Esophagus muscularis mucosa (tissue), 4 donors: ENCODE results near the gene TOR4A. TPM values are rescaled to one million over a fixed set of nuclear protein-coding genes. Genes with fewer than 3 reads are reported as not detected.
A peak's percentile ranks its signal among the peaks of the same experiment; 100 is the strongest.

Experiments
- DNase-seq: peaks from one replicate; pipeline ENCODE4 v3.0.0-alpha.2; 2017; ENCODE audit errors: extremely low spot score
- H3K27ac ChIP-seq, 4 donors: fragments of 200-600 bp; sonication (generic); replicated peaks in 1 of 4; 1 replicate in 3 of 4; 2 replicates in 1 of 4; pipeline ENCODE4 v1.5.1; 2016 to 2019; ENCODE audit warnings: mild to moderate bottlenecking in 1 of 4
- H3K27me3 ChIP-seq, 4 donors: fragments of 200-600 bp; sonication (generic); one replicate each; pipeline versions ENCODE4 v1.5.1 to v1.6.0; 2016 to 2019
- H3K36me3 ChIP-seq, 4 donors: fragments of 200-600 bp; sonication (generic); one replicate each; pipeline ENCODE4 v1.5.1; 2016 to 2019
- H3K4me1 ChIP-seq, 4 donors: fragments of 200-600 bp; sonication (generic); one replicate each; pipeline ENCODE4 v1.5.1; 2016 to 2019
- H3K4me3 ChIP-seq, 4 donors: fragments of 200-600 bp; sonication (generic); 1 replicate in 2 of 4; 2 replicates in 2 of 4; pipeline ENCODE4 v1.5.1; 2016 to 2019; ENCODE audit warnings: mild to moderate bottlenecking in 4 of 4, moderate library complexity in 1 of 4
- H3K9me3 ChIP-seq, 4 donors: fragments of 200-600 bp; sonication (generic); 1 replicate in 3 of 4; 2 replicates in 1 of 4; pipeline ENCODE4 v1.5.1; 2016 to 2019
- EP300 ChIP-seq: sonication (generic); formaldehyde crosslinking; IDR thresholded peaks from one replicate; pipeline ENCODE4 v1.6.1; 2017; ENCODE audit warnings: antibody characterized with exemption
- POLR2A ChIP-seq: fragments of 450-650 bp; IDR thresholded peaks from one replicate; pipeline ENCODE4 v1.6.1; 2017; ENCODE audit warnings: antibody characterized with exemption, moderate library complexity, mild to moderate bottlenecking, low read depth
- POLR2AphosphoS5 ChIP-seq, 2 donors: sonication (generic); formaldehyde crosslinking; IDR thresholded peaks; one replicate each; pipeline ENCODE4 v1.6.1; 2017; ENCODE audit warnings: antibody characterized with exemption in 2 of 2
- WGBS: methylation state at CpG from one replicate; pipeline ENCODE4 v1.1.5; 2018; 5-methylcytosine and 5-hydroxymethylcytosine counted together
- intact Hi-C: fragments of 100-400 bp; cut with DNase I; formaldehyde crosslinking; loops from one replicate; pipeline ENCODE4 v1.15.1; 2023
- total RNA-seq, 4 donors: library from RNA; depleted of rRNA; stranded (reverse); fragments of >200 nt; gene quantifications; one replicate each; pipeline versions ENCODE4 v1.1.0 to v1.2.1, GENCODE V29; 2016
- TF ChIP-seq, protein P1 (sequence below), 3 experiments: fragments of 200-600 bp in 2 of 3; fragments of 450-650 bp in 1 of 3; sonication (generic) in 2 of 3; IDR thresholded peaks; one replicate each; pipeline ENCODE4 v1.5.1; 2017 to 2019; ENCODE audit warnings: antibody characterized with exemption in 3 of 3, mild to moderate bottlenecking in 2 of 3, moderate library complexity in 1 of 3

TOR4A gene
- total RNA-seq, 4 donors from 2014 or later: 5.0 to 9.2 (median 7.3) TPM

DNA sequence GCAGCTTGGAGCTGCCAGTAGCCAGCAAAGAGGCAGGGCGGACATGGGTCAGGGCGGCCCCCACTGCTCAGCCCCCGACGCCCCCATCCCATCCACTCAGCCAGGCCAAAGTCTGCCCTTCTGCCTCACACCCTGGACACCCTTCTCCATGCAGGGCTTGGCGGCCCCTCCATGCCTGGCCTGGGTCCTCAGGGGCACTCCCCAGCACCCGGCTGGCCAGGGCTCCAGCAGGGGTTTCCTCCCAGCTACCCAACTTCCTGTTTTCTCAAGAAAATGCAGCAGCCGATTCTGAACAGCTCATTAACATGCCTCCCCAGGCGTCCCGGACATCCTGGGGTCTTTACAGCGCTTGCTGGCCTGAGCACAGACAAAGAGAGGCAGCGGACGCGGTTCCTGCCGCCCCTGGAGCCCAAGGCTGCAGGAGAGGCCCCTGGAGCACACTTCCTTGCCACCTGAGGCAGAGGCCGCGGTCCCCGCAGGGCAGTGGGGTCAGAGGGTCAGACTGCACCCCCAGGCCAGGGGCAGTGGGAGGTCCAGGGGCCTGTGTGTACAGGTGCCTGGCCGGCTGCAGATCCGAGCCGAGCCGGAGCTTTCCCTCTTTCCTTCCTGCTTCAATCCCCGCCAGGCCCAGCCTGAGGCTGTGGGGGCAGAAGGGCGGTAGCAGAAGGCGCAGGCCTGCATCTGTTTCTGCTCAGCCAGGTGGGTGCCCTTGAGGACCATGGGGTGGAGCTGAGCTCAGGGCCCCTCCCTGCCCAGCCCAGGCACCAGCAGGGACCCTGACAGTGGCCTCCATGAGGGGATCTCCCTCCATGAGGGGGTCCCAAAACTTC lies 43.2 kb downstream of the TOR4A start:
- no peak overlapping the region for H3K4me3 ChIP-seq
- no peak for DNase-seq
- TF ChIP-seq POLR2A: no peak
- TF ChIP-seq EP300: no peak
- TF ChIP-seq, protein P1, sequence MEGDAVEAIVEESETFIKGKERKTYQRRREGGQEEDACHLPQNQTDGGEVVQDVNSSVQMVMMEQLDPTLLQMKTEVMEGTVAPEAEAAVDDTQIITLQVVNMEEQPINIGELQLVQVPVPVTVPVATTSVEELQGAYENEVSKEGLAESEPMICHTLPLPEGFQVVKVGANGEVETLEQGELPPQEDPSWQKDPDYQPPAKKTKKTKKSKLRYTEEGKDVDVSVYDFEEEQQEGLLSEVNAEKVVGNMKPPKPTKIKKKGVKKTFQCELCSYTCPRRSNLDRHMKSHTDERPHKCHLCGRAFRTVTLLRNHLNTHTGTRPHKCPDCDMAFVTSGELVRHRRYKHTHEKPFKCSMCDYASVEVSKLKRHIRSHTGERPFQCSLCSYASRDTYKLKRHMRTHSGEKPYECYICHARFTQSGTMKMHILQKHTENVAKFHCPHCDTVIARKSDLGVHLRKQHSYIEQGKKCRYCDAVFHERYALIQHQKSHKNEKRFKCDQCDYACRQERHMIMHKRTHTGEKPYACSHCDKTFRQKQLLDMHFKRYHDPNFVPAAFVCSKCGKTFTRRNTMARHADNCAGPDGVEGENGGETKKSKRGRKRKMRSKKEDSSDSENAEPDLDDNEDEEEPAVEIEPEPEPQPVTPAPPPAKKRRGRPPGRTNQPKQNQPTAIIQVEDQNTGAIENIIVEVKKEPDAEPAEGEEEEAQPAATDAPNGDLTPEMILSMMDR (IDR thresholded peaks at IDR 0.05): no peak
- no peak for TF ChIP-seq POLR2AphosphoS5 (IDR thresholded peaks at IDR 0.05)
- H3K27me3 ChIP-seq: peaks cover 8 to 23% (median 15%) of the 10 kb centered on the region in 4 donors
- H3K27ac ChIP-seq: peak overlapping the region in 1 of 4 donors; percentile 18
- 60% methylated on average over 11 of the region's 24 CpGs for WGBS
- H3K36me3 ChIP-seq: peaks cover 0 to 6% (median 0%) of the 10 kb centered on the region in 4 donors
- no peaks in the 10 kb centered on the region for H3K9me3 ChIP-seq
- intact Hi-C loops: no loop called here
- peaks cover 31 to 51% (median 45%) of the 10 kb centered on the region in 4 donors for H3K4me1 ChIP-seq

GRCh38 chr9:137321726-137322361 lies 44.3 kb downstream of the TOR4A start:
- WGBS: 95% methylated on average over 10 of the region's 22 CpGs
- no peak for DNase-seq
- Histone ChIP-seq H3K4me1 (peaks cover 20 to 40% (median 34%) of the 10 kb centered on the region in 4 donors), H3K4me3 (no peak overlapping the region), H3K27ac (no peak overlapping the region), H3K36me3 (peaks cover 0 to 6% (median 0%) of the 10 kb centered on the region in 4 donors), H3K9me3 (no peaks in the 10 kb centered on the region), H3K27me3 (peaks cover 0 to 12% (median 4%) of the 10 kb centered on the region in 4 donors)
- TF ChIP-seq POLR2A (no peak), POLR2AphosphoS5 (IDR thresholded peaks at IDR 0.05) (no peak), EP300 (no peak)
- TF ChIP-seq, protein P1 (IDR thresholded peaks at IDR 0.05): no peak
- intact Hi-C loops: no loop called here

DNA sequence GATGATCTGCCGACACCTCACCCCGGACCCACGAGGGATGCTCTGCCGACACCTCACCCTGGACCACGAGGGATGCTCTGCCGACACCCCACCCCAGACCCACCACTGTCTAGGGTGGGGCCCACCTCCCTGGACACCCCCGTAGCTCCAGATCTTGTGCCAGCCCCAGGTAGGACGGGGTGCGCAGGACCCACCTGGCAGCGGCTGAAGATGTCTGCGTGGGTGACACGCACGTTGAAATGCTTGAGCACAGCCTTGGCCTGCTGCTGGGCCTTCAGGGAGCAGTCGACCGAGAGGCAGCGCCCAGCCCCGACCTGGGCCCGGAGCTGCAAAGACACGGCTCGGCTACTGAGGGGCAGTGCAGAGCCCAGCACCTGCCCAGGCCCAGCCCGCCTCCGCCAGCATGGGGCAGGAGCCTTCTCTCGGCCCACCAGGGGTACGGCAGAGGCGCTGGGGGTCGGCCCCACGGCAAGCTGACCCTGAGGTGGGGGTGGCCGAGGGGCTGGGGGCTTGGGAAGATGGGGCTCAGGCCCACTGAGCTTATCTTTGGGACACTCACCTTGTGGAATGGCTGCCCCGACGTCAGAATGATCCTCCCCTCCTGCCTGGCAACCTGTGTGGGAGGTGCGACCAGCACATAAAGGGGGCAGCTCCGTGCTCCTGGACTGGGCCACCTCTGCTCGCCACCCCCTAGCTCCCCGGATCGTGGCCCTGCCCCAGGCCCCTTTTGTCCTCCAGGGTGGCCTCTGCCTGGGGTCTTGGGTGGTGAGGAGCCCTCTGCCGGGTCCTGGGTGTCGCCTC lies 46.2 kb downstream of the TOR4A start:
- H3K4me1 ChIP-seq: peaks cover 18 to 30% (median 25%) of the 10 kb centered on the region in 4 donors
- H3K27ac ChIP-seq: no peak overlapping the region
- H3K36me3 ChIP-seq: peaks cover 0 to 4% (median 0%) of the 10 kb centered on the region in 4 donors
- no peaks in the 10 kb centered on the region for H3K9me3 ChIP-seq
- H3K4me3 ChIP-seq: no peak overlapping the region
- intact Hi-C loops: no loop called here
- TF ChIP-seq POLR2A (no peak), POLR2AphosphoS5 (IDR thresholded peaks at IDR 0.05) (no peak), EP300 (no peak)
- TF ChIP-seq, protein P1 (IDR thresholded peaks at IDR 0.05): no peak
- no peaks in the 10 kb centered on the region for H3K27me3 ChIP-seq
- no peak for DNase-seq
- 88% methylated on average over 7 of the region's 37 CpGs for WGBS

DNA sequence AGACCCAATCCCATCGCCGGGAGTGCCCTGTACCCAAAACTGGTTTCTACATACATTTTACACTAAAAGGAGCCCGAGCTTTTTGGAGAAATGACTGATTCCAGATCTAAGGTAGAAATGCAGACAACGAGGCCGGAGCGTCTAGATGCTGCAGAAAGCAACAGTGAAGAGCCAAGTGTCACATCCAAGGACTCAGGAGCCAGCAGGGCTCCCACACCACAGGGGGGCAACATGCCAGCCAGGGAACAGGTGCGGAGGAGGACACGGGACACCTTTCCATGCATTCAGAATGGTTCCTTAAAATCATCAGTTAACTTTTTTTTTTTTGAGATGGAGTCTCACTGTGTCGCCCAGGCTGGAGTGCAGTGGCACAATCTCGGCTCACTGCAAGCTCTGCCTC lies 47.6 kb downstream of the TOR4A start:
- Histone ChIP-seq H3K27ac (no peak overlapping the region), H3K27me3 (no peaks in the 10 kb centered on the region), H3K9me3 (no peaks in the 10 kb centered on the region), H3K36me3 (no peaks in the 10 kb centered on the region), H3K4me1 (peaks cover 10 to 16% (median 13%) of the 10 kb centered on the region in 4 donors), H3K4me3 (no peak overlapping the region)
- TF ChIP-seq POLR2AphosphoS5 (IDR thresholded peaks at IDR 0.05): no peak
- TF ChIP-seq POLR2A: no peak
- TF ChIP-seq, protein P1 (IDR thresholded peaks at IDR 0.05): no peak
- no peak for TF ChIP-seq EP300
- WGBS: 93% methylated on average over 10 of the region's 10 CpGs
- no peak for DNase-seq
- intact Hi-C loops: no loop called here
